Colonic mucosa (tissue), 4 donors: ENCODE results near the gene PTGR1. TPM values are rescaled to one million over a fixed set of nuclear protein-coding genes. Genes with fewer than 3 reads are reported as not detected.
"Not testable (repeated sequence)": the region's sequence is repeated elsewhere in the genome, so short reads cannot be mapped to it uniquely, and the experiment has no call there.

ENCODE experiments used
- DNase-seq: peaks from one replicate; pipeline ENCODE4 v3.0.0-alpha.2; 2020
- H3K27ac ChIP-seq: fragments of 200-600 bp; one replicate; pipeline ENCODE4 v1.8.0; 2021
- H3K27me3 ChIP-seq: fragments of 200-600 bp; one replicate; pipeline ENCODE4 v1.8.0; 2021
- H3K36me3 ChIP-seq: fragments of 200-600 bp; one replicate; pipeline ENCODE4 v1.8.0; 2021
- H3K4me1 ChIP-seq: fragments of 200-600 bp; one replicate; pipeline ENCODE4 v1.8.0; 2021; ENCODE audit warnings: mild to moderate bottlenecking
- H3K4me3 ChIP-seq: fragments of 200-600 bp; one replicate; pipeline ENCODE4 v1.8.0; 2021
- H3K9ac ChIP-seq, 2 donors: one replicate each; pipeline ENCODE4 v1.7.0; 2013; ENCODE audit warnings: control low read depth in 2 of 2, low read depth in 2 of 2, low read length in 2 of 2
- H3K9me3 ChIP-seq: fragments of 200-600 bp; one replicate; pipeline ENCODE4 v1.8.0; 2021
- intact Hi-C: fragments of 100-400 bp; cut with DNase I; formaldehyde crosslinking; loops from one replicate; pipeline ENCODE4 v1.14.1; 2022
- total RNA-seq, 2 donors: library from RNA; stranded (reverse); fragmentation: NEBNext Ultra II Directional in 1 of 2; extraction: Animal tissue kit (Norgen Biotek cat#: 25700) in 1 of 2; gene quantifications; one replicate each; pipeline ENCODE4 v1.2.1, GENCODE V29; 2021
- TF ChIP-seq, protein P1 (sequence below): fragments of 200-600 bp; IDR thresholded peaks from one replicate; pipeline ENCODE4 v1.8.0; 2022; ENCODE audit warnings: antibody characterized with exemption, mild to moderate bottlenecking
- donor health status: healthy.
- donor health status: DM: no; HTN: no; CAD: no.
- donor health status: DM: no; HTN: no; CAD: no.

PTGR1 gene
- total RNA-seq, 2 donors from 2014 or later = 55.6 to 85.3 TPM

DNA sequence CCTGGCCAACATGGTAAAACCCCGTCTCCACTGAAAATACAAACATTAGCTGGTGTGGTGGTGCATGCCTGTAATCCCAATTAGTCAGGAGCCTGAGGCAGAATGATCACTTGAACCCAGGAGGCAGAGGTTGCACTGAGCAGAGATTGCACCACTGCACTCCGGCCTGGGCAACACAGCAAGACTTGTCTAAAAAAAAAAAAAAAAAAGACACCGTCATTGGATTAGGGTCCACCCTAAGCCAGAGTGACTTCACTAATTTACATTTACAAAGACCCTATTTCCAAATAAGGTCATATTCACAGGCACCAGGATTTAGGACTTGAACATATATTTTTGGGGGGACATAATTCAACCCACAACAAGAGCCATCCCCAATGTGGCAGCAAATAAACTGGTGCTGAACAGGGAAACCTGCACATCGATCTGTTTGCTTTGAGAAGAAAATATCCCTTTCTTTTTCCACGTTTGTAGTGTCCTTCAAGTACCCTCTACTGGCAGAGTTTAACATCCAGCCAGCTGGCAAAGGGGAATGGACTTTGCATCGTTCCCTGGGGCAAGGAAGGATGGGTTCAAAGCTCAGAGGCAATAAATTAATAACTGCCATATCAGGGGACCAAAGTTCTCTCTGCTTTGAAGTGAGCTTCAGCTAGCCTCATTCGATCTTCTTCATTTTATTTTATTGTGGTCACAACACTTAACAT lies 28.0 kb upstream of the PTGR1 start:
- Histone ChIP-seq H3K9ac (no peak overlapping the region), H3K4me3 (no peak overlapping the region), H3K4me1 (no peaks in the 10 kb centered on the region), H3K27me3 (no peaks in the 10 kb centered on the region), H3K36me3 (no peaks in the 10 kb centered on the region), H3K9me3 (no peaks in the 10 kb centered on the region), H3K27ac (no peak overlapping the region)
- intact Hi-C loops = no loop called here
- peak; percentile 57 for DNase-seq
- TF ChIP-seq, protein P1, sequence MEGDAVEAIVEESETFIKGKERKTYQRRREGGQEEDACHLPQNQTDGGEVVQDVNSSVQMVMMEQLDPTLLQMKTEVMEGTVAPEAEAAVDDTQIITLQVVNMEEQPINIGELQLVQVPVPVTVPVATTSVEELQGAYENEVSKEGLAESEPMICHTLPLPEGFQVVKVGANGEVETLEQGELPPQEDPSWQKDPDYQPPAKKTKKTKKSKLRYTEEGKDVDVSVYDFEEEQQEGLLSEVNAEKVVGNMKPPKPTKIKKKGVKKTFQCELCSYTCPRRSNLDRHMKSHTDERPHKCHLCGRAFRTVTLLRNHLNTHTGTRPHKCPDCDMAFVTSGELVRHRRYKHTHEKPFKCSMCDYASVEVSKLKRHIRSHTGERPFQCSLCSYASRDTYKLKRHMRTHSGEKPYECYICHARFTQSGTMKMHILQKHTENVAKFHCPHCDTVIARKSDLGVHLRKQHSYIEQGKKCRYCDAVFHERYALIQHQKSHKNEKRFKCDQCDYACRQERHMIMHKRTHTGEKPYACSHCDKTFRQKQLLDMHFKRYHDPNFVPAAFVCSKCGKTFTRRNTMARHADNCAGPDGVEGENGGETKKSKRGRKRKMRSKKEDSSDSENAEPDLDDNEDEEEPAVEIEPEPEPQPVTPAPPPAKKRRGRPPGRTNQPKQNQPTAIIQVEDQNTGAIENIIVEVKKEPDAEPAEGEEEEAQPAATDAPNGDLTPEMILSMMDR = no peak

DNA sequence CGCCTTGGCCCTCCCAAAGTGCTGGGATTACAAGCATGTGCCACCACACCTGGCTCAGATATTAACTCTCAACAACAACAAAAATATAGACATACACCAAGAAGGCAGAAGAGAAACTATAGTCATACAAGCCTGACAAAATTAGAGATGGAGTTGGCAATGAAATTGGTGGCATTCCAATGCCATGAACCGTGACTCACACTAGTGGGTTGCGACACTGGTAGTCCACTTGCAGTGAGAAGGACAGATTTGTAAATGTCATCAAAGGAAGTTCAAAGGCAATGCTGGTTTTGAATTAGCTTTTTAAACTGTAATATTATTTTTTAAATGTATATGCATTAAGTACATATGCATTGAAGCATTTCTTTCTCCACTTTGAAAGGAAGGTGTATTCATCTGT lies 23.2 kb upstream of the PTGR1 start:
- TF ChIP-seq, protein P1 = no peak
- Histone ChIP-seq H3K27ac (no peak overlapping the region), H3K9ac (no peak overlapping the region), H3K4me3 (no peak overlapping the region), H3K27me3 (no peaks in the 10 kb centered on the region), H3K36me3 (no peaks in the 10 kb centered on the region), H3K9me3 (no peaks in the 10 kb centered on the region), H3K4me1 (no peaks in the 10 kb centered on the region)
- no peak for DNase-seq
- intact Hi-C loops = no loop called here

DNA sequence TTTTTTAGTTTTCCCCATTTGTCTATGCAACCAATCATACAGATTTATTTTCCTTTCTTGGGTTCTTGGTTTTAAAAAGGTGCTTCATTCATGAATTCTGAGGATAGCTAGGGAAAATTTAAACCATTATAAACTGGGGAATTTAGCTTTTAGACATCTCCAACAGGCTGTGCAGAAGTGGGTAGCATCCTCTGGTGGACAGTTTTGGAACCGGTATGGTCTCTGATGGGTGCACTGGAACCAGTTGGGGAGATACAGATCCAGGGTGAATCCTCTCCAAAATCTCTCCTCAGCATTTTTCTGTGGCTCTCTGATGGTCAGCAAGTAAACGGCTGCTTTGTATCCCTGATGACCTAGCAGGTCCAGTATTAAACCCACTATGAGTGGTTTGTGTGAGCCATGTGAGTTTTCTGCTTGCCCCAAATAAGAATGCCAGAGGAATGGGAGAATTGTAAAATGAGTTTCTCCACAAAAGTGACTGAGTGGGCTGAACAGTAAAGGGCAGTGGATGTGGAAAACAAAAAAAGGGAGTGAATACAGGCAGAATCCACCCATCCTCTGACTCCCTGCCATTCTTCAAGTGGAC lies 22.5 kb upstream of the PTGR1 start:
- Histone ChIP-seq H3K36me3 (no peaks in the 10 kb centered on the region), H3K9me3 (no peaks in the 10 kb centered on the region), H3K9ac (no peak overlapping the region), H3K4me1 (no peaks in the 10 kb centered on the region), H3K27me3 (no peaks in the 10 kb centered on the region), H3K4me3 (no peak overlapping the region), H3K27ac (no peak overlapping the region)
- TF ChIP-seq, protein P1 = peak; percentile 50
- peak; percentile 49 for DNase-seq
- intact Hi-C loops = no loop called here

DNA sequence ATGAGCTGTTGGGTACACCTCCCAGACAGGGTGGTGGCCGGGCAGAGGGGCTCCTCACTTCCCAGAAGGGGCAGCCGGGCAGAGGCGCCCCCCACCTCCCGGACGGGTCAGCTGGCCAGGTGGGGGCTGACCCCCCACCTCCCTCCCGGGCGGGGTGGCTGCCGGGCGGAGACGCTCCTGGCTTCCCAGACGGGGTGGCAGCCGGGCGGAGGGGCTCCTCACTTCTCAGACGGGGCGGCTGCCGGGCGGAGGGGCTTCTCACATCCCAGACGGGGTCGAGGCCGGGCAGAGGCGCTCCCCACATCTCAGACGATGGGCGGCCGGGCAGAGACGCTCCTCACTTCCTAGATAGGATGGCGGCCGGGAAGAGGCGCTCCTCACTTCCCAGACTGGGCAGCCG lies 17.9 kb upstream of the PTGR1 start:
- not testable (repeated sequence) for H3K9ac ChIP-seq, DNase-seq

DNA sequence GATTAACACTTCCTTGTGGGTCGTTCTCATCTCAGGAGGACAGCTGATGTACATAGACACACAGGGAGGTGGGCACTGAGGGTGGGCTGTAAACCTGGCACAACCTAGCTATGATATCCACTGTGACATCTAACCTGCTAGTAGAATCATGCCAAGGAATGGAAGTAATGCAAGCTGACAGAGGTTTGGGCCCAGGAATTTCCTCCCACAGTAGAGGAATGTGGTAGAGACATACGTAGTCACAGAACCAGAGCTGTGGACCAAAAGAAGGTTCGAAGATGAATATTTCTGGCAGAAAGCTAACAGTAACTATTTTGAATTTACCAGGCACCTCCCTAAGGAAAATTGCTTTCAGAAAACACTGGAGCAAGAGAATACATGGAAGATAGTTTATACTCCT lies 16.5 kb upstream of the PTGR1 start:
- H3K4me3 ChIP-seq = no peak overlapping the region
- intact Hi-C loops = no loop called here
- H3K36me3 ChIP-seq = no peaks in the 10 kb centered on the region
- H3K27ac ChIP-seq = no peak overlapping the region
- H3K4me1 ChIP-seq = no peaks in the 10 kb centered on the region
- H3K9ac ChIP-seq = no peak overlapping the region
- no peak for DNase-seq
- no peaks in the 10 kb centered on the region for H3K9me3 ChIP-seq
- TF ChIP-seq, protein P1 = no peak
- no peaks in the 10 kb centered on the region for H3K27me3 ChIP-seq

More for the DNA sequence above, 17.9 kb upstream of the PTGR1 start:
- H3K4me3 ChIP-seq, H3K27ac ChIP-seq, H3K36me3 ChIP-seq, H3K27me3 ChIP-seq, H3K9me3 ChIP-seq, intact Hi-C loops, H3K4me1 ChIP-seq: not testable (repeated sequence)

DNA sequence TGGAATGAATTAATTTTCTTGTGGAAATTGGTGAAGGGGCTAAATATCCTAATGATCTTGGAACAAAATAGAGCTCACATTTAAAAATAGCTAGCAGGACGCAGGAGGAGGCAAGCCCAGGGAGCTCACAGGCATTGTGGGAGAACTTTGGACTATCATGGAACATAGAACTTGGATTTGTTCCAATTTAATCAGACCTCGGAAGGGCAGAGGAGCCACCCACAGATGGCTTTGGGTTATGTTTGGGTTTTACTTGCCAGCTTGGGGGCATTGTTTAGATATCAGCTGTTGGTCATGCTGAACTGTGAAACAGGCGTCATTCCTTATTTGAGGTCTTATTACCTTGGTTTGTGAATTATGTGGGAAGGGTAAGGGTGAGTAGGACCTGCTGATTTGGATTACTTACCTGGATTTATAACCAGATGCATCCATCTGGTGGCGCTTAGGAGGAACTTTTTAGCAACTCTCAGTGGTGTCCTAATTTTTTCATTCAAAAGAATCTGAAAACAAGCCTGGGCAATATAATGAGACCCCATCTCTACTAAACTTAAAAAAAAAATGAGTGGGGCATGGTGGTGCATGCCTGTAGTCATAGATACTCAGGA lies 14.1 kb upstream of the PTGR1 start:
- H3K9me3 ChIP-seq = no peaks in the 10 kb centered on the region
- H3K27me3 ChIP-seq = no peaks in the 10 kb centered on the region
- no peak overlapping the region for H3K4me3 ChIP-seq
- DNase-seq = peak; percentile 36
- intact Hi-C loops = no loop called here
- H3K9ac ChIP-seq = no peak overlapping the region
- TF ChIP-seq, protein P1 = no peak
- H3K4me1 ChIP-seq = no peaks in the 10 kb centered on the region
- H3K27ac ChIP-seq = no peak overlapping the region
- no peaks in the 10 kb centered on the region for H3K36me3 ChIP-seq
